GM21526 (cell line): Measurements from ENCODE around the gene AMPD1.

Source experiments
- ATAC-seq: cut with Tn5 transposase; IDR thresholded peaks from one replicate; pipeline ENCODE4 v1.9.1; 2021; ENCODE audit warnings: moderate library complexity; ENCODE audit not compliant: unreplicated experiment, low FRiP score

Gene AMPD1

GRCh38 chr1:114651893-114652292 lies 43.5 kb downstream of the AMPD1 start:
- ATAC-seq, result no peak

GRCh38 chr1:114648503-114648902 lies 46.8 kb downstream of the AMPD1 start:
- no peak for ATAC-seq

- ATAC-seq, result no peak
These were observed 54.0 kb downstream of the AMPD1 start for GRCh38 chr1:114641377-114641776.

- no peak for ATAC-seq
These were observed 56.4 kb downstream of the AMPD1 start for GRCh38 chr1:114638910-114639309.

- ATAC-seq, result no peak
These were observed 62.9 kb downstream of the AMPD1 start for GRCh38 chr1:114632427-114632826.

GRCh38 chr1:114627107-114627506 lies 68.2 kb downstream of the AMPD1 start:
- ATAC-seq, result no peak

GRCh38 chr1:114623364-114623763 lies 72.0 kb downstream of the AMPD1 start:
- no peak for ATAC-seq
